GM12875 (cell line): ENCODE measurements around the gene ZNF227.
"Not testable (repeated sequence)": the region's sequence is repeated elsewhere in the genome, so short reads cannot be mapped to it uniquely, and the experiment has no call there.

Experiments
- H3K4me3 ChIP-seq: one replicate; pipeline ENCODE4 v1.5.1; 2011; ENCODE audit warnings: low read depth, low read length, control low read depth
- CTCF ChIP-seq: IDR thresholded peaks from 2 replicates; pipeline ENCODE4 v1.5.1; 2011; ENCODE audit warnings: low read depth, mild to moderate bottlenecking, control low read depth, inconsistent platforms, low read length, moderate library complexity, borderline replicate concordance; ENCODE audit not compliant: insufficient read depth

Gene ZNF227

GRCh38 chr19:44212250-44212865 is at the start of gene ZNF227:
ZNF227 (plus strand) TSS chr19:44212532; CDS start chr19:44217793, 5,261 bp downstream.
- H3K4me3 ChIP-seq, result peak within 1 kb of the TSS; percentile 92
- no peak for TF ChIP-seq CTCF

- no peak overlapping the region for H3K4me3 ChIP-seq
- no peak for TF ChIP-seq CTCF
Measured at GRCh38 chr19:44163789-44164188, 48.5 kb upstream of the ZNF227 start.

- no peak for TF ChIP-seq CTCF
Measured at GRCh38 chr19:44164327-44164672, 48.0 kb upstream of the ZNF227 start.

GRCh38 chr19:44164673-44165512 is 47.4 kb upstream of the ZNF227 start, which contains the start of gene ZNF226:
ZNF226 (plus strand) TSS chr19:44165100; CDS start chr19:44170081, 4,981 bp downstream.
- no peak for TF ChIP-seq CTCF
- H3K4me3 ChIP-seq, result peak within 1 kb of the TSS; percentile 68

More at GRCh38 chr19:44164327-44164672, 48.0 kb upstream of the ZNF227 start:
- H3K4me3 ChIP-seq, result peak overlapping the region; percentile 68

- H3K4me3 ChIP-seq, result not testable (repeated sequence)
Measured at GRCh38 chr19:44170660-44171059, 41.7 kb upstream of the ZNF227 start.

GRCh38 chr19:44176590-44176989 is 35.7 kb upstream of the ZNF227 start:
- H3K4me3 ChIP-seq, result no peak overlapping the region
- no peak for TF ChIP-seq CTCF

- H3K4me3 ChIP-seq, result no peak overlapping the region
- TF ChIP-seq CTCF, result no peak
Measured at GRCh38 chr19:44180968-44181367, 31.4 kb upstream of the ZNF227 start.
